Fibroblast of mammary gland (primary cell): Measurements from ENCODE around the gene RAX2.

Experiments used
- DNase-seq: peaks from one replicate; pipeline ENCODE4 v3.0.0-alpha.2; 2010; ENCODE audit warnings: low read depth
- H3K4me3 ChIP-seq: 2 replicates; pipeline ENCODE4 v1.5.1; 2011; ENCODE audit warnings: low read depth, mild to moderate bottlenecking, low read length, moderate library complexity; ENCODE audit not compliant: control insufficient read depth
- TF ChIP-seq, protein P1 (sequence below): conservative IDR thresholded peaks from 2 replicates; pipeline ENCODE4 v1.5.1; 2011; ENCODE audit warnings: low read depth, low read length, inconsistent platforms; ENCODE audit not compliant: control insufficient read depth, insufficient read depth

Gene RAX2

DNA sequence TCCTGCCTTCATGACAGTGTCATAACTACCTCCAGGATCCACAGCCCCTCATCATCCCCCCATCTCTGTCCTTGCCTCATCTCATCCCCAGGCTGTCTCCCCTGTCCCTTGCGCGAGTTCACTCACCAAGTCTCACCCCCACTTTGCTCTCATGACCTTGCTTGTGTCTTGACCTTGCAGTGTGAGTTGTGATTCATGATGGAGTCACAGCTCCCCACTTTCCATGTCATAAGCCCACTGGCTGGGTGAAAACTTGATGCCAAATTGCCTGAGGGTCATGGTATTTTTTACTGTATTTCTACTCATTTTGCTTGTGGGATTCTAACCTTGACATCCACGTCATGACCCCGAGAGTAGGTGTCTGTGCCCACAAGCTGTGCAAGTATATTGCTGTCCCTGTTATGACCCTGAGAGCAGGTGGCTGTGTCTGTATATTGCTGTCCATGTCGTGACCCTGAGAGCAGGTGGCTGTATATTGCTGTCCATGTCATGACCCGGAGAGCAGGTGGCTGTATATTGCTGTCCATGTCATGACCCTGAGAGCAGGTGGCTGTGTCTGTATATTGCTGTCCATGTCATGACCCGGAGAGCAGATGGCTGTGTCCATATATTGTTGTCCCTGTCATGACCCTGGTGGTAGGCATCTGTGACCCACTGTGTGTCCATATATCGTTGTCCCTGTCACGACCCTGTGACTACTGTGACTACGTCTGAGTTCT, 34.4 kb downstream of the RAX2 start:
- no peak for DNase-seq
- TF ChIP-seq, protein P1, sequence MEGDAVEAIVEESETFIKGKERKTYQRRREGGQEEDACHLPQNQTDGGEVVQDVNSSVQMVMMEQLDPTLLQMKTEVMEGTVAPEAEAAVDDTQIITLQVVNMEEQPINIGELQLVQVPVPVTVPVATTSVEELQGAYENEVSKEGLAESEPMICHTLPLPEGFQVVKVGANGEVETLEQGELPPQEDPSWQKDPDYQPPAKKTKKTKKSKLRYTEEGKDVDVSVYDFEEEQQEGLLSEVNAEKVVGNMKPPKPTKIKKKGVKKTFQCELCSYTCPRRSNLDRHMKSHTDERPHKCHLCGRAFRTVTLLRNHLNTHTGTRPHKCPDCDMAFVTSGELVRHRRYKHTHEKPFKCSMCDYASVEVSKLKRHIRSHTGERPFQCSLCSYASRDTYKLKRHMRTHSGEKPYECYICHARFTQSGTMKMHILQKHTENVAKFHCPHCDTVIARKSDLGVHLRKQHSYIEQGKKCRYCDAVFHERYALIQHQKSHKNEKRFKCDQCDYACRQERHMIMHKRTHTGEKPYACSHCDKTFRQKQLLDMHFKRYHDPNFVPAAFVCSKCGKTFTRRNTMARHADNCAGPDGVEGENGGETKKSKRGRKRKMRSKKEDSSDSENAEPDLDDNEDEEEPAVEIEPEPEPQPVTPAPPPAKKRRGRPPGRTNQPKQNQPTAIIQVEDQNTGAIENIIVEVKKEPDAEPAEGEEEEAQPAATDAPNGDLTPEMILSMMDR = no peak
- H3K4me3 ChIP-seq = no peak overlapping the region

DNA sequence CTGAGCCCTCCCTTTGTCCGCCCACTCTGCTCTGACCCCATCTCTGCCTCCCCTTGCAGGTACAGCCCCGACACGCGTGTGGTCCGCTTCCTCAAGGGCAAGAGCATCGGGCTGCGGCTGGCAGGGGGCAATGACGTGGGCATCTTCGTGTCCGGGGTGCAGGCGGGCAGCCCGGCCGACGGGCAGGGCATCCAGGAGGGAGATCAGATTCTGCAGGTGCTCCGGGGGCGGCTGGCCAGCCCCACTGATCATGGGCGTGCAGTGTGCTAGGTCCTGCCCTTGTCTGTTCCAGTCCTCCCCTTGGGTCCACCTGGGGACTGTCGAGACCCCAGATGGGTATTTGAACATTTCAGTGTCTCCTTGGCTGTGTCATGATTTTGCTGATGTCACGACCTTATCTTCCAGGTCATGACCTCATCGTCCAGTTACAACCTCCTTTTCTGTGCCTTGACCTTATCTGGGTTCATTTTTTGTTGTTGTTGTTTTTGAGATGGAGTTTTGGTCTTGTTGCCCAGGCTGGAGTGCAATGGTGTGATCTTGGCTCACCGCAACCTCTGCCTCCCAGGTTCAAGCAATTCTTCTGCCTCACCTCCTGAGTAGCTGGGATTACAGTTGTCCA, 35.8 kb downstream of the RAX2 start:
- H3K4me3 ChIP-seq = no peak overlapping the region
- TF ChIP-seq, protein P1 = no peak
- no peak for DNase-seq

DNA sequence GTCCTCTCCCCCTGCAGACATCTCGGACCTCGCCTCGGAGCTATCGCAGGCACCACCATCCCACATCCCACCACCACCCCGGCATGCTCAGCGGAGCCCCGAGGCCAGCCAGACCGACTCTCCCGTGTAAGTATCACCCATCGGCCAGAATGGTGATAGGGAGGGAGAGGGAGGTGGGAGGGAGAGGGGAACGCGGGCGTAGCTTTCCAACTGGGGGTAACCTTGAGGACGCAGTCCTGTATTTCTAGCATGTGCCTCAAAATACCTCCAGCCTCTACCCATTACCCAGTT, 37.8 kb downstream of the RAX2 start:
- TF ChIP-seq, protein P1 = no peak
- no peak overlapping the region for H3K4me3 ChIP-seq
- DNase-seq = no peak

DNA sequence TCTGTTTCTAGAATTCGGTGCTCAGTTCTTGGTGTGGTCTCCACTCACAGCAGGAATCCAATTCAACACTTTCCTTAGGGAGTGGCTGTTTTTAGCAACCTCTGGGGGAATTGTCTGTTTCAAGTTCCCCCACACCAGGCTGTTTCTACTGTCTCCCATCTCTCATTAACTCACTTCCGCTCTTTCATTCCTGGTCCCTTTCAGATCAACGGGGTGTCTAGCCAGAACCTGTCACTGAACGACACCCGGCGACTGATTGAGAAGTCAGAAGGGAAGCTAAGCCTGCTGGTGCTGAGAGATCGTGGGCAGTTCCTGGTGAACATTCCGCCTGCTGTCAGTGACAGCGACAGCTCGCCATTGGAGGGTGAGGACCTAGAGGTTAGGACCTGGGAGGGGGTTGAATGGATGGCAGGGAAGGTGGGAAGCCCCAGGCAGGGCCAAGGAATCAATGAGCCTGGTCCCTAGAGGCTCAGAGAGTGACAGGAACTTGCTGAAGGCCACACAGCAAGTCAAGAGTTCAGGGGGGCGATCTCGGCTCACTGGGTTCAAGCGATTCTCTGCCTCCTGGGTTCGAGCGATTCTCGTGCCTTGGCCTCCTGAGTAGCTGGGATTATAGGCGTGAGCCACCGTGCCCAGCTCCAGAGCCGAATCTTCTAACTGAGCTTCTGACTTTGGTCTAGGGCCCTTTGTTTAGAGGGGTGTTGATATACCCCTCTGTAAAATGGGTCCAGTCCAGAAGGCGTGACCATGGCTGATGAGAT, 38.3 kb downstream of the RAX2 start:
- H3K4me3 ChIP-seq = no peak overlapping the region
- DNase-seq = no peak
- TF ChIP-seq, protein P1 = no peak

DNA sequence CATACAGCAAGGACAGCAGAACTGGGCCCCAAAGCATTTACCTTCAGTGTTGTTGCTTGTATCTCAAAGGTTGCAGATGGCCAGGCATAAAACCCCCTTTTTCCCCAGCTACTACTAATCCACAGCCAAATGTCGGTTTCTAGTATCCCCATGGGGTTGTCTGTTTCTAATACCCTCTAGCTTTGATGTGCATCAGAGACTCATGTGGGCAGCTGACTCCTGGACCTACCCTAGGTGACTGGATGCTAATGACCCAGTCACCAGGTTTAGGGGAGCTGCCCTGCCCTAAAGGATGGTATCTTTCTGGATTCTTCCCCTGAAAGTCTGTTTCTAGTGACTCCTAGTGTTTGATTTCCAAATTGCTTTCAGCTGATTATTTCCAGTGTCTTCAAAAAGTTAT, 39.9 kb downstream of the RAX2 start:
- TF ChIP-seq, protein P1 = no peak
- no peak overlapping the region for H3K4me3 ChIP-seq
- no peak for DNase-seq

DNA sequence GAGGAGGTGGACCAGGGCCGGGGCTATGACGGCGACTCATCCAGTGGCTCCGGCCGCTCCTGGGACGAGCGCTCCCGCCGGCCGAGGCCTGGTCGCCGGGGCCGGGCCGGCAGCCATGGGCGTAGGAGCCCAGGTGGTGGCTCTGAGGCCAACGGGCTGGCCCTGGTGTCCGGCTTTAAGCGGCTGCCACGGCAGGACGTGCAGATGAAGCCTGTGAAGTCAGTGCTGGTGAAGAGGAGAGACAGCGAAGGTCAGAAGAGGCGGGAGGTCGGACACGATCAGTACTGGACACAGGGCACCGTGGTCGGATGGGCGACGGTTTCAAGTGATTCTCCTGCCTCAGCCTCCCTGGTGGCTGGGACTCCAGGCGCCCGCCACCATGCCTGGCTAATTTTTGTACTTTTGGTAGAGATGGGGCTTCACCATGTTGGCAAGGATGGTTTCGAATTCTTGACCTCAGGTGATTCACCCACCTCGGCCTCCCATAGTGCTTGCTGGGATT, 41.5 kb downstream of the RAX2 start:
- no peak for DNase-seq
- H3K4me3 ChIP-seq = no peak overlapping the region
- TF ChIP-seq, protein P1 = no peak
